Fibroblast of gingiva (primary cell): ENCODE results near the gene DAB1.
A peak's percentile ranks its signal among the peaks of the same experiment; 100 is the strongest.

ENCODE experiments used
- DNase-seq: peaks from one replicate; pipeline ENCODE4 v3.0.0-alpha.2; 2011; ENCODE audit warnings: low read depth

The DAB1 gene

GRCh38 chr1:57067863-57068262, 356.0 kb downstream of the DAB1 start:
- DNase-seq, result no peak

GRCh38 chr1:57066980-57067610, 356.8 kb downstream of the DAB1 start:
- DNase-seq, result no peak

- no peak for DNase-seq
Observed at GRCh38 chr1:57065442-57065841, 358.4 kb downstream of the DAB1 start.

- no peak for DNase-seq
Observed at GRCh38 chr1:57064379-57065140, 359.3 kb downstream of the DAB1 start.

- no peak for DNase-seq
Observed at GRCh38 chr1:57063406-57064125, 360.3 kb downstream of the DAB1 start.

GRCh38 chr1:57061369-57061768, 362.5 kb downstream of the DAB1 start:
- peak; percentile 5 for DNase-seq

- DNase-seq, result no peak
Observed at GRCh38 chr1:57060451-57060850, 363.4 kb downstream of the DAB1 start.

GRCh38 chr1:57058652-57059501, 365.0 kb downstream of the DAB1 start:
- no peak for DNase-seq

- DNase-seq, result no peak
Observed at GRCh38 chr1:57048856-57049255, 375.0 kb downstream of the DAB1 start.

- DNase-seq, result no peak
Observed at GRCh38 chr1:57046462-57046861, 377.4 kb downstream of the DAB1 start.

GRCh38 chr1:57041901-57042300, 382.0 kb downstream of the DAB1 start:
- no peak for DNase-seq

- no peak for DNase-seq
Observed at GRCh38 chr1:57040811-57041210, 383.0 kb downstream of the DAB1 start.

GRCh38 chr1:57036641-57037579, 386.9 kb downstream of the DAB1 start:
- DNase-seq, result no peak

- no peak for DNase-seq
Observed at GRCh38 chr1:57034713-57035112, 389.1 kb downstream of the DAB1 start.

- no peak for DNase-seq
Observed at GRCh38 chr1:57033222-57034001, 390.4 kb downstream of the DAB1 start.

- DNase-seq, result no peak
Observed at GRCh38 chr1:57026624-57027354, 397.1 kb downstream of the DAB1 start.

GRCh38 chr1:57024855-57025254, 399.0 kb downstream of the DAB1 start:
- DNase-seq, result no peak

GRCh38 chr1:57024428-57024827, 399.4 kb downstream of the DAB1 start:
- DNase-seq, result no peak

- DNase-seq, result no peak
Observed at GRCh38 chr1:57020216-57020615, 403.6 kb downstream of the DAB1 start.
